Fibroblast of pulmonary artery (primary cell): ENCODE results near the gene PCP4L1.

Experiments used
- DNase-seq: peaks from one replicate; pipeline ENCODE4 v3.0.0-alpha.2; 2010; ENCODE audit warnings: low read depth
- H3K4me3 ChIP-seq: replicated peaks from 2 replicates; pipeline ENCODE4 v1.5.1; 2011; ENCODE audit warnings: low read depth, mild to moderate bottlenecking, control low read depth, low read length, moderate library complexity
- TF ChIP-seq, protein P1 (sequence below): IDR thresholded peaks from 2 replicates; pipeline ENCODE4 v1.5.1; 2011; ENCODE audit warnings: mild to moderate bottlenecking, control low read depth, low read length, inconsistent platforms; ENCODE audit errors: missing control alignments

Gene PCP4L1

DNA sequence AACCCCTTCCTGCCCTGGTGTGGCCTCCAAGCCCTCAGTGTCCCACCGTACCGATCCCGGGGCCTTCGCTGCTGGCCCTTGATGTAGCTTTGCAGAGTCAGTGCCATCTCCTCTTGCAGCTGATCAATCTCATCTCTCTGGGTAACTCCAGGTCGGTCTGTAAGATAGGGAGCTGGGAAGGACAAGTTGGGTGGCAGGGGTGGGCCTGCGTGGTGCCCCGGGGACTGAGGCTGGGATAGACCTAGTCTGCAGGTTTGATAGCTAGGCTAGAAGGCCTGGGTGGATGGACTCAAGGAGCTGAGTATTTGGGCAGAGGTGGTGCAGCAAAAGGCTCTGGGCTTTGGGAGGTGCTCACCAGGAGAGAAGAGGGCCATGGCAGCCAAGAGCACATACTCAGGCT, 27.8 kb upstream of the PCP4L1 start:
- TF ChIP-seq, protein P1, sequence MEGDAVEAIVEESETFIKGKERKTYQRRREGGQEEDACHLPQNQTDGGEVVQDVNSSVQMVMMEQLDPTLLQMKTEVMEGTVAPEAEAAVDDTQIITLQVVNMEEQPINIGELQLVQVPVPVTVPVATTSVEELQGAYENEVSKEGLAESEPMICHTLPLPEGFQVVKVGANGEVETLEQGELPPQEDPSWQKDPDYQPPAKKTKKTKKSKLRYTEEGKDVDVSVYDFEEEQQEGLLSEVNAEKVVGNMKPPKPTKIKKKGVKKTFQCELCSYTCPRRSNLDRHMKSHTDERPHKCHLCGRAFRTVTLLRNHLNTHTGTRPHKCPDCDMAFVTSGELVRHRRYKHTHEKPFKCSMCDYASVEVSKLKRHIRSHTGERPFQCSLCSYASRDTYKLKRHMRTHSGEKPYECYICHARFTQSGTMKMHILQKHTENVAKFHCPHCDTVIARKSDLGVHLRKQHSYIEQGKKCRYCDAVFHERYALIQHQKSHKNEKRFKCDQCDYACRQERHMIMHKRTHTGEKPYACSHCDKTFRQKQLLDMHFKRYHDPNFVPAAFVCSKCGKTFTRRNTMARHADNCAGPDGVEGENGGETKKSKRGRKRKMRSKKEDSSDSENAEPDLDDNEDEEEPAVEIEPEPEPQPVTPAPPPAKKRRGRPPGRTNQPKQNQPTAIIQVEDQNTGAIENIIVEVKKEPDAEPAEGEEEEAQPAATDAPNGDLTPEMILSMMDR, result no peak
- no peak for DNase-seq

DNA sequence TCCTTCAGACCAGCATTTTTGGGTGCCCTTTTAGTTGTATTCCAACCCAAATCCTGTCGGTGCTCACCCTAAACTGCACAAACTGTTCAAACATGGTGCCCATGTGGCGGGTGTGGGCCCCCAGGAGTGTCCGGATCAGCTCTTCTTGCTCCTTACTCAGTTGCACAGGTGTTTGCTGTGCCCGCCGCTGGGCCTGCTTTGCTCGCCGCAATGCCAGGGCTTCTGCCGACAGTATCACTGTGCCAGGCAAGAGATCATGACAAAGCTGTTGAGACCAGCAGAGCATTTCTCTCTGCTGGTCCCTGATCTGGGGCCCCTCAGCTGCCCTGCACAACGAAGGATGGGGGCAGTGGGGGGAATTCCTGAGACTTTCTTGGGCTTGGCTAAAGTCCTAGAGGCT, 25.4 kb upstream of the PCP4L1 start:
- TF ChIP-seq, protein P1, result no peak
- no peak for DNase-seq
- no peak overlapping the region for H3K4me3 ChIP-seq

More for the DNA sequence above, 27.8 kb upstream of the PCP4L1 start:
- H3K4me3 ChIP-seq, result no peak overlapping the region

DNA sequence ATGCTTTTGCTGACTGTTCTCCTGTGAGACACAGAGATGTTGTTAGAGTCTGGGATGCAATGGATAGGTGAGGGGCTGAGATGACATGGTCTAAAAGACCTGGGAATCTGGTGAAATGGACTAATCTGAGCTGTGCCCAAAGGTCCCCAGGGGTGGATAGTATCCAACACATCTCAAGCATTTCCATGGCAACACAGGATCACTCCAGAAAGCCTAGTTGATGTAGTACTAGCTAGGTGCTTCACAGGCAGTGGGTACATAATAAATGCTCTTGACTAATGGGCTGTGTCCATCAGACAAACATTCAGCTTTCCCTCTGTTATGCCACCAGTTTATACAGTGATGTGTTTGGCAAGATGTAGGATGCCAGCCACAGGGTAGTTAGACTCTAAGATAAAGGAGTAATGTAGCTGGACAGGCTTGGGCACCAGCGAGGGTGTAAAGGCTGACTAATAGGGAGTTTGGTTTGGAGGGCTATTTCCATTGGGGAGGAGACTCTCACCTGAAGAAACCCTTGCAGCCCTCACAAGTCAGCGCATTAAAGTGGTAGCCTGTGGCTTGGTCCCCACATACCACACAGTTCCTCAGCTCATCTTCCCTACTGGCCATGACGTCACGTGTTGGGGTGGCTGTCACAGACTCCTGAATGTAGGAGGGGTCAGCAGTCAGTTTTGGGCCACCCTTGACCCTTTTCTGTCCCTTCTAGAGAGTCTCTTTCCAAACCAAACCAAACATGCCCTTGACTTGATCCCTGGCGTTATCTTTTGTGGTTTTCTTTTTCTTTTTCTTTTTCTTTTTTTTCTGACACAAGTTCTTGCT, 22.4 kb upstream of the PCP4L1 start:
- TF ChIP-seq, protein P1, result no peak
- DNase-seq, result no peak

DNA sequence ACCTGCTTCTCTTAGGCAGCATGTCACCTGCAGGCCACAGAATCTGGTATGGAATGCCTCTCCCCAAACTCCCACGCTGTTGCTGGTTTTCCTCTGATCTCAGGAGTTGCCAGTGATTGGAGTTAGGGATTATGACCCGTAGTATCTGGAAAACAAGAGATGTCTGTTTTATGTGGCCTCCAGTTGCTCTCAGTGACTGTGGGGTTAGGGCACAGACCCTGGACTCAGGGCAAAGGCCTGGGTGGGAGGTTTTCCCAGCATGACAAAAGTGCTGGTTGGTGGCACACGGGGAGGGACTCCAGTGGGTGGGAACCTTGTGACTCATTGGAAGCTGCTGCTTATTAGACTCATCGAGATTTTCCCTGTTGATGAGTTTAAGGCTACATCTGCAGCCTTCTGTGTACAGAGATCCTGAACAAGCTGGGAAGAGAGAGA, 20.5 kb upstream of the PCP4L1 start, which contains the start of gene NR1I3:
NR1I3 (minus strand) TSS at position 165 of the 435 bp plus-strand sequence. CDS start 1,638 bp downstream, outside the sequence.
- no peak within 1 kb of the TSS for H3K4me3 ChIP-seq
- TF ChIP-seq, protein P1, result no peak
- DNase-seq, result no peak

More for the DNA sequence above, 22.4 kb upstream of the PCP4L1 start:
- no peak overlapping the region for H3K4me3 ChIP-seq

DNA sequence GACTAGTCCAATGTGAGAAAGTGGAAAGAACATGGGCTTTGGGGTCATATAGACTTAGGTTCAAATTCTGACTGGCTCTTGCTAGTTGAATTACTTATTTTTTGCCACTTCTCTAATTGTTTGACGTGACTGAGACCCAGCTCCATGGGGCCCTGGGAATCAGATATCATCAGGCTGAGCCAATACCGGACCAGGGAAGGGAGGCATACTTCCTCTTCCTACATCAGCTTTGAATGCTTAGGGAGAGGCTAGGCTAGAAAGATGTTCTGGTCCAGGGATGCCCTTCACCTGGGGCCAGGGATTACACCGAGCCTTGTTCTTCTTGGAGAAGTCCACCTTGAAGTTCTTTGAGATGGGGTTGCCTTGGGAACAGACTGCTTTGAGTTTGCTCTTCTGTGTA, 16.9 kb upstream of the PCP4L1 start:
- no peak overlapping the region for H3K4me3 ChIP-seq
- TF ChIP-seq, protein P1, result no peak
- DNase-seq, result no peak

DNA sequence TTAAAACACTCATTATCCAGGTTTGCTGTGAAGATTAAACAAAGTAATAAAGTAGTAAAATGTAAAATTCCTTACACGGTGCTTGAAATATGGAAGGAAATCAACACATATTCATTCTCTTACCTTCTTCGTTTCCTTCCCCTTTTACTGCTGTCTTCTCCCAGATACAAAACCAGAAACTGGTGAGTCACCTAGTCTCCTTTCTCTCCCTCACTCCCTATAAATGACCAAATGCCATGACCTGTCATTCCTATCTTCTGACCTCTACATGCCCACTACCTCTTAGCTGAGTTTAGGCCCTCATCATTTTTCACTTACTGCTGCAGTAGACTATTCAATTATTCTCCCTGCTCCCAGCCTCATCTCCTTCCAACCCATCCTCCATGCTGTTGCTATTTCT, 16.2 kb upstream of the PCP4L1 start:
- DNase-seq, result no peak
- H3K4me3 ChIP-seq, result no peak overlapping the region
- TF ChIP-seq, protein P1, result no peak
